VCaP (cell line): Measurements from ENCODE around the gene MRAS.
A peak's percentile ranks its signal among the peaks of the same experiment; 100 is the strongest.

Source experiments
- H3K27ac ChIP-seq: fragments of 450-650 bp; 2 replicates; pipeline ENCODE4 v1.5.1; 2017
- CTCF ChIP-seq: fragments of 450-650 bp; conservative IDR thresholded peaks from 2 replicates; pipeline ENCODE4 v1.5.1; 2017; ENCODE audit warnings: mild to moderate bottlenecking, moderate library complexity

MRAS gene

GRCh38 chr3:138347960-138348753 lies at the start of gene MRAS:
Gene MRAS, plus strand, starts transcription at chr3:138348579. Its CDS starts 24,305 bp downstream, at chr3:138372884.
- H3K27ac ChIP-seq: peak within 1 kb of the TSS; percentile 47; the same call in 1 of the 2 replicates
- peak; percentile 70 for TF ChIP-seq CTCF

- no peak for TF ChIP-seq CTCF
- H3K27ac ChIP-seq: no peak overlapping the region
These were observed 47.7 kb upstream of the MRAS start for GRCh38 chr3:138300647-138301046.

GRCh38 chr3:138303474-138303873 lies 44.9 kb upstream of the MRAS start:
- no peak for TF ChIP-seq CTCF
- no peak overlapping the region for H3K27ac ChIP-seq

- TF ChIP-seq CTCF: no peak
- H3K27ac ChIP-seq: no peak overlapping the region
These were observed 40.5 kb upstream of the MRAS start for GRCh38 chr3:138307899-138308298.

- TF ChIP-seq CTCF: no peak
- no peak overlapping the region for H3K27ac ChIP-seq
These were observed 39.6 kb upstream of the MRAS start for GRCh38 chr3:138308783-138309182.

GRCh38 chr3:138310494-138310893 lies 37.9 kb upstream of the MRAS start:
- H3K27ac ChIP-seq: no peak overlapping the region
- TF ChIP-seq CTCF: no peak

GRCh38 chr3:138314751-138315150 lies 33.6 kb upstream of the MRAS start:
- no peak overlapping the region for H3K27ac ChIP-seq
- TF ChIP-seq CTCF: no peak
